ENCODE data around the gene MLLT3. TPM values are rescaled to one million over a fixed set of nuclear protein-coding genes. Genes with fewer than 3 reads are reported as not detected.

MLLT3 gene
- total and polyA plus RNA-seq, 2 of the 8 experiments (the other 6 are each of a cell fraction or from before 2014, with no cell fraction given), result 5.9 to 9.6 TPM

DNA sequence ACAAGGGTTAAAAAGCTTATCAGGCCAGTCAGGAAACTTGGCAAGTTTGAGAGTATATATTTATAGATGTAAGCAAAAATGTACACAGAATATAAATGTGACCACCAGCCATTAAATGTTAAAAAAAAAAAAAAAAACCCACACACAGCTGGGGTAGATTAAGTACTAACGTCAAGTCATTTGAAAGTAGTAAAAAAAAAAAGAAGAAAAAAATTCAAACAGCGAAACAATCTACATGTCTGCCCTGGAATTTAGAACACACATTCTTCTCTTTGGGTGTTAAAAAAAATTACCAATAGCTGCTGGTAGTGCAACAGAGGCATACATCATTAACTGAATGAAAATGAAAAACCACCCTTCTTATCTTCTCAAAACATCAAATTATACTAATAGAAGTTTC is 269.7 kb downstream of the MLLT3 start (continued):
- no peak for TF ChIP-seq HDAC6 (IDR thresholded peaks at IDR 0.05; ENCODE audit: low read depth, low read length)
- no peak for TF ChIP-seq TAF1 (IDR thresholded peaks at IDR 0.05; ENCODE audit: low read depth, low read length)

Data from H1 (cell line).